Esophagus (tissue), 2 donors: ENCODE data around the gene CCDC134. TPM values are rescaled to one million over a fixed set of nuclear protein-coding genes. Genes with fewer than 3 reads are reported as not detected.

ENCODE experiments used
- H3K27ac ChIP-seq, 2 donors: one replicate each; pipeline ENCODE4 v1.5.1; 2013; ENCODE audit warnings: low read depth in 2 of 2, mild to moderate bottlenecking in 2 of 2, inconsistent platforms in 1 of 2, low read length in 1 of 2, moderate library complexity in 1 of 2
- H3K27me3 ChIP-seq, 2 donors: one replicate each; pipeline ENCODE4 v1.6.1; 2013; ENCODE audit warnings: low read length in 2 of 2, control low read depth in 1 of 2, mild to moderate bottlenecking in 1 of 2; ENCODE audit not compliant: insufficient read depth in 2 of 2, control insufficient read depth in 1 of 2
- H3K36me3 ChIP-seq, 2 donors: one replicate each; pipeline ENCODE4 v1.6.1; 2013; ENCODE audit warnings: low read length in 1 of 2; ENCODE audit not compliant: control insufficient read depth in 2 of 2, insufficient read depth in 2 of 2
- H3K4me1 ChIP-seq, 2 donors: one replicate each; pipeline ENCODE4 v1.6.1; 2013; ENCODE audit warnings: low read length in 1 of 2; ENCODE audit not compliant: control insufficient read depth in 2 of 2, insufficient read depth in 2 of 2
- H3K4me3 ChIP-seq, 2 donors: one replicate each; pipeline ENCODE4 v1.5.1; 2013; ENCODE audit warnings: low read length in 2 of 2, mild to moderate bottlenecking in 2 of 2, low read depth in 1 of 2, moderate library complexity in 1 of 2
- H3K9me3 ChIP-seq, 2 donors: one replicate each; pipeline ENCODE4 v1.6.1; 2013; ENCODE audit warnings: mild to moderate bottlenecking in 2 of 2, low read depth in 1 of 2, low read length in 1 of 2, moderate library complexity in 1 of 2; ENCODE audit not compliant: control insufficient read depth in 2 of 2, insufficient read depth in 1 of 2
- WGBS, 2 donors: extraction: QIAGEN DNeasy Blood & Tissue Kit; methylation state at CpG; one replicate each; pipeline ENCODE4 v1.1.7; 2013; 5-methylcytosine and 5-hydroxymethylcytosine counted together
- polyA plus RNA-seq, 2 donors: library from polyadenylated mRNA; stranded (reverse); fragments of 200-250 nt; gene quantifications; one replicate each; pipeline ENCODE4 v1.2.3, GENCODE V29; 2013
- donor health status: healthy with polysubstance abuse.
- donor health status: Bipolar disorder and iron deficiency.

CCDC134 gene
- polyA plus RNA-seq, 2 donors: 1.5 to 1.9 TPM

GRCh38 chr22:41805639-41806038 is 5.2 kb downstream of the CCDC134 start:
- no peak overlapping the region for H3K27ac ChIP-seq
- peaks cover 0 to 11% of the 10 kb centered on the region in 2 donors for H3K36me3 ChIP-seq
- H3K9me3 ChIP-seq: no peaks in the 10 kb centered on the region
- peaks cover 2 to 3% of the 10 kb centered on the region in 2 donors for H3K4me1 ChIP-seq
- no peaks in the 10 kb centered on the region for H3K27me3 ChIP-seq
- H3K4me3 ChIP-seq: no peak overlapping the region

- no peak overlapping the region for H3K4me3 ChIP-seq
- H3K27me3 ChIP-seq: no peaks in the 10 kb centered on the region
- H3K4me1 ChIP-seq: peaks cover 0 to 3% of the 10 kb centered on the region in 2 donors
- H3K27ac ChIP-seq: no peak overlapping the region
- 85 to 89% methylated on average over 6 of the region's 6 CpGs for WGBS, 2 donors
- peaks cover 0 to 12% of the 10 kb centered on the region in 2 donors for H3K36me3 ChIP-seq
- no peaks in the 10 kb centered on the region for H3K9me3 ChIP-seq
These were observed 7.9 kb downstream of the CCDC134 start for GRCh38 chr22:41808400-41808799.

- 93% methylated on average over 12 of the region's 12 CpGs for WGBS, 2 donors
These were observed 9.5 kb downstream of the CCDC134 start for GRCh38 chr22:41810022-41810421.

GRCh38 chr22:41812805-41813545 is 12.5 kb downstream of the CCDC134 start:
- peaks cover 0 to 19% of the 10 kb centered on the region in 2 donors for H3K36me3 ChIP-seq
- H3K4me1 ChIP-seq: peaks cover 0 to 3% of the 10 kb centered on the region in 2 donors
- no peaks in the 10 kb centered on the region for H3K27me3 ChIP-seq
- H3K9me3 ChIP-seq: no peaks in the 10 kb centered on the region
- H3K27ac ChIP-seq: no peak overlapping the region
- WGBS, 2 donors: 97% methylated on average over 16 of the region's 16 CpGs
- no peak overlapping the region for H3K4me3 ChIP-seq

More at GRCh38 chr22:41810022-41810421, 9.5 kb downstream of the CCDC134 start:
- H3K27me3 ChIP-seq: no peaks in the 10 kb centered on the region
- peaks cover 0 to 19% of the 10 kb centered on the region in 2 donors for H3K36me3 ChIP-seq
- H3K27ac ChIP-seq: no peak overlapping the region
- no peaks in the 10 kb centered on the region for H3K9me3 ChIP-seq
- peaks cover 0 to 3% of the 10 kb centered on the region in 2 donors for H3K4me1 ChIP-seq
- no peak overlapping the region for H3K4me3 ChIP-seq

- H3K36me3 ChIP-seq: peaks cover 0 to 18% of the 10 kb centered on the region in 2 donors
- peaks cover 0 to 2% of the 10 kb centered on the region in 2 donors for H3K4me1 ChIP-seq
- WGBS, 2 donors: 96 to 97% methylated on average over 9 of the region's 9 CpGs
- H3K27ac ChIP-seq: no peak overlapping the region
- no peak overlapping the region for H3K4me3 ChIP-seq
- H3K9me3 ChIP-seq: no peaks in the 10 kb centered on the region
- no peaks in the 10 kb centered on the region for H3K27me3 ChIP-seq
These were observed 13.4 kb downstream of the CCDC134 start for GRCh38 chr22:41813726-41814410.

GRCh38 chr22:41815716-41816115 is 15.2 kb downstream of the CCDC134 start:
- Histone ChIP-seq H3K9me3 (no peaks in the 10 kb centered on the region), H3K27ac (no peak overlapping the region), H3K4me3 (no peak overlapping the region), H3K4me1 (no peaks in the 10 kb centered on the region), H3K36me3 (peaks cover 0 to 10% of the 10 kb centered on the region in 2 donors), H3K27me3 (no peaks in the 10 kb centered on the region)
- WGBS, 2 donors: 85 to 91% methylated on average over 3 of the region's 3 CpGs

GRCh38 chr22:41816241-41816640 is 15.8 kb downstream of the CCDC134 start:
- 95 to 100% methylated on average over 1 of the region's 1 CpG for WGBS, 2 donors
- H3K27ac ChIP-seq: no peak overlapping the region
- peaks cover 0 to 10% of the 10 kb centered on the region in 2 donors for H3K36me3 ChIP-seq
- H3K27me3 ChIP-seq: no peaks in the 10 kb centered on the region
- no peaks in the 10 kb centered on the region for H3K4me1 ChIP-seq
- H3K9me3 ChIP-seq: no peaks in the 10 kb centered on the region
- no peak overlapping the region for H3K4me3 ChIP-seq

GRCh38 chr22:41816871-41817270 is 16.4 kb downstream of the CCDC134 start:
- H3K27ac ChIP-seq: no peak overlapping the region
- no peaks in the 10 kb centered on the region for H3K27me3 ChIP-seq
- peaks cover 0 to 10% of the 10 kb centered on the region in 2 donors for H3K36me3 ChIP-seq
- 91 to 95% methylated on average over 2 of the region's 2 CpGs for WGBS, 2 donors
- H3K9me3 ChIP-seq: no peaks in the 10 kb centered on the region
- no peaks in the 10 kb centered on the region for H3K4me1 ChIP-seq
- H3K4me3 ChIP-seq: no peak overlapping the region

- H3K9me3 ChIP-seq: no peaks in the 10 kb centered on the region
- no peak overlapping the region for H3K4me3 ChIP-seq
- no peak overlapping the region for H3K27ac ChIP-seq
- peaks cover 0 to 10% of the 10 kb centered on the region in 2 donors for H3K36me3 ChIP-seq
- no peaks in the 10 kb centered on the region for H3K4me1 ChIP-seq
- H3K27me3 ChIP-seq: no peaks in the 10 kb centered on the region
- WGBS, 2 donors: 83 to 88% methylated on average over 5 of the region's 5 CpGs
These were observed 17.5 kb downstream of the CCDC134 start for GRCh38 chr22:41818011-41818410.
